ENCODE measurements around the gene PFKFB1. TPM values are rescaled to one million over a fixed set of nuclear protein-coding genes. Genes with fewer than 3 reads are reported as not detected.

PFKFB1 gene
- total RNA-seq, 4 donors from 2014 or later: 0.15 TPM; not detected in 3

GRCh38 chrX:54920610-54921426, 73.2 kb downstream of the PFKFB1 start, which contains the start of gene TRO:
Gene TRO, plus strand, starts transcription at chrX:54920824. Its CDS starts 1,423 bp downstream, at chrX:54922247.
- peak within 1 kb of the TSS; percentile 56 for H3K4me3 ChIP-seq
- TF ChIP-seq POLR2AphosphoS5 (IDR thresholded peaks at IDR 0.05) (no peak), CTCF (IDR thresholded peaks at IDR 0.05) (no peak), EP300 (IDR thresholded peaks at IDR 0.05) (no peak), POLR2A (IDR thresholded peaks at IDR 0.05) (no peak)
- H3K9me3 ChIP-seq: no peaks in the 10 kb centered on the region
- H3K27me3 ChIP-seq: no peaks in the 10 kb centered on the region
- ATAC-seq: peak; percentile 16
- no peaks in the 10 kb centered on the region for H3K36me3 ChIP-seq
- WGBS, 2 donors (ENCODE audit: low coverage in 1 of 2): 0 to 33% methylated on average over 11 of the region's 29 CpGs
- H3K27ac ChIP-seq: peak within 1 kb of the TSS in 3 of 4 donors; percentile 31 to 65 (median 35)
- H3K4me1 ChIP-seq: no peaks in the 10 kb centered on the region

GRCh38 chrX:54909941-54910340, 84.0 kb downstream of the PFKFB1 start:
- H3K36me3 ChIP-seq: no peaks in the 10 kb centered on the region

GRCh38 chrX:54894159-54894558, 99.8 kb downstream of the PFKFB1 start:
- H3K9me3 ChIP-seq: no peaks in the 10 kb centered on the region
- H3K27me3 ChIP-seq: no peaks in the 10 kb centered on the region
- H3K36me3 ChIP-seq: no peaks in the 10 kb centered on the region
- no peaks in the 10 kb centered on the region for H3K4me1 ChIP-seq
- no peak overlapping the region for H3K27ac ChIP-seq
- TF ChIP-seq EP300 (IDR thresholded peaks at IDR 0.05) (no peak), CTCF (IDR thresholded peaks at IDR 0.05) (no peak), POLR2AphosphoS5 (IDR thresholded peaks at IDR 0.05) (no peak), POLR2A (IDR thresholded peaks at IDR 0.05) (no peak)
- WGBS, 2 donors (ENCODE audit: low coverage in 1 of 2): no CpG with 5 or more reads among the region's 1 CpG
- no peak for ATAC-seq
- no peak overlapping the region for H3K4me3 ChIP-seq

More at GRCh38 chrX:54909941-54910340, 84.0 kb downstream of the PFKFB1 start:
- Histone ChIP-seq H3K9me3 (no peaks in the 10 kb centered on the region), H3K27me3 (no peaks in the 10 kb centered on the region), H3K27ac (no peak overlapping the region), H3K4me3 (no peak overlapping the region), H3K4me1 (no peaks in the 10 kb centered on the region)
- no peak for ATAC-seq
- no peak for TF ChIP-seq EP300 (IDR thresholded peaks at IDR 0.05)
- TF ChIP-seq POLR2A (IDR thresholded peaks at IDR 0.05): no peak
- TF ChIP-seq CTCF (IDR thresholded peaks at IDR 0.05): no peak
- no peak for TF ChIP-seq POLR2AphosphoS5 (IDR thresholded peaks at IDR 0.05)

- Histone ChIP-seq H3K27ac (no peak overlapping the region), H3K4me1 (no peaks in the 10 kb centered on the region), H3K27me3 (no peaks in the 10 kb centered on the region), H3K9me3 (no peaks in the 10 kb centered on the region), H3K36me3 (no peaks in the 10 kb centered on the region), H3K4me3 (no peak overlapping the region)
- WGBS, 2 donors (ENCODE audit: low coverage in 1 of 2): 20 to 29% methylated on average over 3 of the region's 3 CpGs
- no peak for ATAC-seq
- no peak for TF ChIP-seq POLR2A (IDR thresholded peaks at IDR 0.05)
- no peak for TF ChIP-seq EP300 (IDR thresholded peaks at IDR 0.05)
- peak in 1 of 4 experiments; percentile 37 for TF ChIP-seq CTCF (IDR thresholded peaks at IDR 0.05)
Measured at GRCh38 chrX:54891573-54891972, 102.4 kb downstream of the PFKFB1 start.

GRCh38 chrX:54885740-54886139, 108.2 kb downstream of the PFKFB1 start:
- no peak overlapping the region for H3K4me3 ChIP-seq
- 50 to 60% methylated on average over 2 to 3 of the region's 3 CpGs for WGBS, 2 donors (ENCODE audit: low coverage in 1 of 2)
- no peaks in the 10 kb centered on the region for H3K36me3 ChIP-seq
- H3K9me3 ChIP-seq: no peaks in the 10 kb centered on the region
- no peak overlapping the region for H3K27ac ChIP-seq
- no peaks in the 10 kb centered on the region for H3K27me3 ChIP-seq
- no peak for ATAC-seq
- H3K4me1 ChIP-seq: no peaks in the 10 kb centered on the region
- TF ChIP-seq POLR2AphosphoS5 (IDR thresholded peaks at IDR 0.05) (no peak), POLR2A (IDR thresholded peaks at IDR 0.05) (no peak), CTCF (IDR thresholded peaks at IDR 0.05) (no peak), EP300 (IDR thresholded peaks at IDR 0.05) (no peak)

Data from gastroesophageal sphincter (tissue), 4 donors.